HL-60 (cell line): ENCODE data around the gene NOXRED1.

Experiments used
- DNase-seq, 2 experiments: peaks; one replicate each; pipeline ENCODE4 v3.0.0-alpha.2; 2010 to 2020; ENCODE audit warnings: low read depth in 1 of 2, low spot score in 1 of 2
- H3K27ac ChIP-seq: fragments of 250-450 bp; sonication (Bioruptor Pico); replicated peaks from 2 replicates; pipeline ENCODE4 v1.5.1; 2020; ENCODE audit warnings: mild to moderate bottlenecking, moderate library complexity
- H3K27me3 ChIP-seq: fragments of 250-450 bp; sonication (Bioruptor Pico); 2 replicates; pipeline ENCODE4 v1.5.1; 2021; ENCODE audit warnings: mild to moderate bottlenecking, moderate library complexity; ENCODE audit not compliant: insufficient read depth, poor library complexity, severe bottlenecking
- H3K4me3 ChIP-seq: replicated peaks from 2 replicates; pipeline ENCODE4 v1.5.1; 2011; ENCODE audit warnings: mild to moderate bottlenecking, control low read depth, low read length; ENCODE audit not compliant: insufficient read depth
- CTCF ChIP-seq: IDR thresholded peaks from one replicate; pipeline ENCODE4 v1.5.1; 2011; ENCODE audit warnings: low read length, control low read depth, inconsistent platforms; ENCODE audit not compliant: insufficient read depth
- GABPA ChIP-seq: IDR thresholded peaks from 2 replicates; pipeline ENCODE4 v1.6.1; 2012; ENCODE audit warnings: low read depth
- POLR2AphosphoS5 ChIP-seq: IDR thresholded peaks from 2 replicates; pipeline ENCODE4 v1.6.1; 2012; ENCODE audit warnings: low read depth
- REST ChIP-seq: IDR thresholded peaks from 2 replicates; pipeline ENCODE4 v1.6.1; 2012; ENCODE audit warnings: low read depth; ENCODE audit not compliant: insufficient replicate concordance
- SPI1 ChIP-seq: IDR thresholded peaks from 2 replicates; pipeline ENCODE4 v1.6.1; 2012; ENCODE audit warnings: low read depth, mild to moderate bottlenecking, borderline replicate concordance

The NOXRED1 gene

GRCh38 chr14:77458249-77458950 is 35.1 kb upstream of the NOXRED1 start:
- H3K27ac ChIP-seq: peak overlapping the region; percentile 96
- DNase-seq: peak in 1 of 2 experiments; percentile 19
- TF ChIP-seq POLR2AphosphoS5 (no peak), CTCF (no peak), REST (no peak), SPI1 (no peak), GABPA (no peak)

GRCh38 chr14:77457522-77458248 is 34.4 kb upstream of the NOXRED1 start, which contains the start of the genes AHSA1 and VIPAS39:
TSS of gene AHSA1 (plus strand) at chr14:77458093. CDS start at chr14:77458190, 97 bp downstream.
TSS of gene VIPAS39 (minus strand) at chr14:77457601. CDS start at chr14:77454102, 3,499 bp downstream.
- Histone ChIP-seq H3K4me3 (peak within 1 kb of the TSS; percentile 90), H3K27ac (peak within 1 kb of the TSS; percentile 96), H3K27me3 (no peaks in the 10 kb centered on the region)
- DNase-seq: peak; percentile 86 to 94
- TF ChIP-seq GABPA (peak; percentile 95), POLR2AphosphoS5 (peak; percentile 28; the same call in 1 of the 2 replicates), REST (no peak)

More at GRCh38 chr14:77458249-77458950, 35.1 kb upstream of the NOXRED1 start:
- H3K27me3 ChIP-seq: no peaks in the 10 kb centered on the region
- H3K4me3 ChIP-seq: peak overlapping the region; percentile 90

GRCh38 chr14:77457115-77457521 is 33.8 kb upstream of the NOXRED1 start:
- TF ChIP-seq CTCF: no peak
- no peak for TF ChIP-seq GABPA
- no peak for TF ChIP-seq SPI1
- TF ChIP-seq POLR2AphosphoS5: no peak
- no peak for TF ChIP-seq REST
- Histone ChIP-seq H3K27ac (peak overlapping the region; percentile 96), H3K4me3 (peak overlapping the region; percentile 90), H3K27me3 (no peaks in the 10 kb centered on the region)
- DNase-seq: no peak
